ENCODE data around the gene EFNA4. TPM values are rescaled to one million over a fixed set of nuclear protein-coding genes. Genes with fewer than 3 reads are reported as not detected.

The EFNA4 gene
- total and polyA plus RNA-seq, 9 of the 15 experiments (the other 6 are each of a cell fraction or from before 2014, with no cell fraction given): 0.68 to 7.4 (median 6.1) TPM

GRCh38 chr1:155072531-155073289 is 9.2 kb downstream of the EFNA4 start:
- no peak for FAIRE-seq
- 28% methylated on average over 6 of the region's 7 CpGs for WGBS (ENCODE audit: insufficient coverage, low coverage, missing lambda C conversion rate)
- in situ Hi-C loops (cut with MboI) (no loop called here), intact Hi-C loops (cut with micrococcal nuclease) (no loop called here)
- Histone ChIP-seq H2AFZ (ENCODE audit: low read depth, low read length) (no peak overlapping the region), H3K79me2 (ENCODE audit: control insufficient read depth, insufficient read depth, low read length) (no peaks in the 10 kb centered on the region), H3K9ac (ENCODE audit: insufficient read depth in 1 of 2, low read depth in 2 of 2, low read length in 2 of 2) (0 out of 4 replicates have a peak overlapping the region, but pooled peaks of 1 of the 2 experiments have one; percentile 70), H3K4me3 (no peak overlapping the region), H3K9me1 (ENCODE audit: control insufficient read depth, insufficient read depth, low read length) (no peaks in the 10 kb centered on the region), H3K36me3 (ENCODE audit: control insufficient read depth, insufficient read depth, low read length) (peaks cover 11% of the 10 kb centered on the region; the same call in 1 of the 3 replicates), H3K4me1 (replicated peaks in 1 of 2; ENCODE audit: control insufficient read depth in 2 of 2, insufficient read depth in 2 of 2, low read length in 2 of 2) (peaks cover 33 to 42% of the 10 kb centered on the region in 2 experiments), H3K27ac (ENCODE audit: extremely low read depth, low read depth, low read length) (no peak overlapping the region), H3K27me3 (ENCODE audit: control insufficient read depth in 2 of 2, insufficient read depth in 2 of 2, low read length in 2 of 2) (no peaks in the 10 kb centered on the region), H4K20me1 (replicated peaks; ENCODE audit: control insufficient read depth, insufficient read depth, low read length) (no peaks in the 10 kb centered on the region; the same call in 1 of the 2 replicates), H3K4me2 (ENCODE audit: insufficient read depth, low read length) (no peak overlapping the region), H3K9me3 (replicated peaks; ENCODE audit: control insufficient read depth, insufficient read depth, low read depth, low read length) (no peaks in the 10 kb centered on the region)
- ChIA-PET CTCF (ENCODE audit: low intra/inter-chr PET ratio) (no interaction called here), POLR2A (interaction anchor here (0.6 to 0.8 kb wide), 4 partner anchors 21 to 728 kb away, joined by 3 to 4 read pairs (median 3); no protein-coding TSS in a partner anchor)
- DNase-seq (ENCODE audit: extremely low read depth in 1 of 4, low spot score in 3 of 4): no peak
- TF ChIP-seq ZNF431 (CRISPR knock-in tag; IDR thresholded peaks at IDR 0.05) (no peak), PHB (CRISPR knock-in tag; IDR thresholded peaks at IDR 0.05) (no peak), ZFPM2 (CRISPR knock-in tag; IDR thresholded peaks at IDR 0.05) (no peak), STAG1 (CRISPR knock-in tag; IDR thresholded peaks at IDR 0.05; ENCODE audit: borderline replicate concordance) (no peak), PCBP1 (IDR thresholded peaks at IDR 0.05; ENCODE audit: low read depth, low read length, poor library complexity, severe bottlenecking) (no peak), CBFA2T2 (conservative IDR thresholded peaks at IDR 0.05) (no peak), DMBX1 (CRISPR knock-in tag; IDR thresholded peaks at IDR 0.05; ENCODE audit: borderline replicate concordance) (no peak), OTX1 (CRISPR knock-in tag; IDR thresholded peaks at IDR 0.05) (no peak)
- BruUV-seq (replicated peaks): no TSS peak
- ATAC-seq: no peak

Measured in K562 (cell line).